ENCODE results near the gene RAB10.

DNA sequence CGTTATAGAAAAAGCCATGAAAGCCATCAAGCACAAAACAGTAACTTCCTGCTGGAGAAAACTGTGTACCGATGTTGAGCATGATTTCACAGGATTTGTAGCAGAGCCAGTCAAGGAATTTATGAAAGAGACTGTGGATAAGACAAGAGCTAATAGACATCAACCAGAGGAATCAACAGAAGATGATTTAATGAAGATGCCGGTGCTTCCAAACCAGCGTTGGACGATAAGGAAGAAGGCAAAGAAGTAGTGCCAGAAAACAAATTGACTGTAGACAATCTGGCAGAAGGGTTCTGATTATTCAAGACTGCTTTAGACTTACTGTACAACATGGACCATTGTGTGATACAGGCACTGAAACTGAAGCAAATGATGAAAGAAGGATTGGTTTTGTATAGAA is 89.5 kb downstream of the RAB10 start:
- TF ChIP-seq, protein P1, sequence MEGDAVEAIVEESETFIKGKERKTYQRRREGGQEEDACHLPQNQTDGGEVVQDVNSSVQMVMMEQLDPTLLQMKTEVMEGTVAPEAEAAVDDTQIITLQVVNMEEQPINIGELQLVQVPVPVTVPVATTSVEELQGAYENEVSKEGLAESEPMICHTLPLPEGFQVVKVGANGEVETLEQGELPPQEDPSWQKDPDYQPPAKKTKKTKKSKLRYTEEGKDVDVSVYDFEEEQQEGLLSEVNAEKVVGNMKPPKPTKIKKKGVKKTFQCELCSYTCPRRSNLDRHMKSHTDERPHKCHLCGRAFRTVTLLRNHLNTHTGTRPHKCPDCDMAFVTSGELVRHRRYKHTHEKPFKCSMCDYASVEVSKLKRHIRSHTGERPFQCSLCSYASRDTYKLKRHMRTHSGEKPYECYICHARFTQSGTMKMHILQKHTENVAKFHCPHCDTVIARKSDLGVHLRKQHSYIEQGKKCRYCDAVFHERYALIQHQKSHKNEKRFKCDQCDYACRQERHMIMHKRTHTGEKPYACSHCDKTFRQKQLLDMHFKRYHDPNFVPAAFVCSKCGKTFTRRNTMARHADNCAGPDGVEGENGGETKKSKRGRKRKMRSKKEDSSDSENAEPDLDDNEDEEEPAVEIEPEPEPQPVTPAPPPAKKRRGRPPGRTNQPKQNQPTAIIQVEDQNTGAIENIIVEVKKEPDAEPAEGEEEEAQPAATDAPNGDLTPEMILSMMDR (conservative IDR thresholded peaks at IDR 0.05), result no peak
- no peak for TF ChIP-seq ZFX (IDR thresholded peaks at IDR 0.05)

Data from C4-2B (cell line).